Heart left ventricle (tissue), 13 donors: ENCODE results near the gene FBXL7.

Experiments used
- POLR2A ChIP-seq, 2 donors: fragments of 450-650 bp; IDR thresholded peaks; one replicate each; pipeline ENCODE4 v1.6.1; 2017; ENCODE audit warnings: antibody characterized with exemption in 2 of 2, mild to moderate bottlenecking in 2 of 2, moderate library complexity in 2 of 2
- TF ChIP-seq, protein P1 (sequence below), 12 donors: fragments of 200-600 bp; sonication (generic) in 4 of 12; IDR thresholded peaks; one replicate each; pipeline versions ENCODE4 v1.5.0 to v1.8.0; 2018 to 2022; ENCODE audit warnings: antibody characterized with exemption in 12 of 12, mild to moderate bottlenecking in 5 of 12
- donor health status: ischemic (EF 13 %, LVEDD 7.1; RV severe dilation, severe dysfunction).
- donor health status: DM: no; HTN: yes; CAD: no.
- donor health status: DM: no; HTN: no; CAD: no.
- donor health status: ischemic (EF 25% LVEDD 6.9; RV normal size, moderate dysfunction).
- donor health status: ischemic (EF 25% LVEDD 5.7; RV mildly dilated, moderate dysfunction).
- donor health status: ischemic (EF 35%, LVEDD 5.7; RV mildly dilated, moderate dysfunction).
- donor health status: nonischemic (EF 11% LVEDD 7.7; RV severe dilation, severe dysfunction).
- donor health status: DM: yes; HTN: yes; CAD: no.
- donor health status: PGD.
- donor health status: ischemic (EF 29% LVEDD 5.4; RV normal size, mild dysfunction).
- donor health status: nonischemic (EF 23%, LVEDD 6.1; RV moderate dilation, normal function).

DNA sequence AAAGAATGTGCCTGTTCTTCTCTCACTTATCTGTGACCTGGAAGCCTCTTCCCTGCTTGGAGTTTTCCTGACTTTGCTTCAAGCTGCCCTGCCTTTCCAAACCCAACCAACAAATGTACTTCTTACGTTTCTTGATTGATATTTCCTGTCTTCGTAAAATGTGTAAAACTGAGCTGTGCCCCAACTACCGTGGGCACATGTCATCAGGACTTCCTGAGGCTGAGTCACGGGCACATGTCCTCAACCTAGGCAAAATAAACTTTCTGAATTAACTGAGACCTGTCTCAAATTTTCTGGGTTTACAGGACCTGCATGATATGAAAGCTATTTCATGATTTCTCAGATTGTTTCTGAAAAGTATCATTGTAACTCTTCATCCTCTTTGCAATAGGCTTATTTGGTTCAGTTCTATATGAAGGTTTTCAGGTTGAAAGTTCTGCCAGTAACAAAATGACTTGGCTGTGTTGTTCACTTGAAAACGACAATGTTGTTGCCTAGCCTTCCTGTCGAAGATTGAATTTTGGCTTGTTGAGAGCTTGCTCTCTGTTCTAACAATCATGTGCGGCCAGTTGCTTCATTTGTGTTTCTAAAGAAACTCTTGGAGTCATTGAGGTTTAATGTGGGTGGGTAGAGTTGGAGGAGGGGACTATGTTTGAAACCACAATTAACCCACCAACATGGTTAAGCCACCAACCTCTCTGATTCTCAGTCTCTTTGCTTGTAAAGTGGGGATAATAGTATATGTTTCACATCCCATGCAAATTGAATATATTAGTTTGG, 145.6 kb downstream of the FBXL7 start:
- TF ChIP-seq, protein P1, sequence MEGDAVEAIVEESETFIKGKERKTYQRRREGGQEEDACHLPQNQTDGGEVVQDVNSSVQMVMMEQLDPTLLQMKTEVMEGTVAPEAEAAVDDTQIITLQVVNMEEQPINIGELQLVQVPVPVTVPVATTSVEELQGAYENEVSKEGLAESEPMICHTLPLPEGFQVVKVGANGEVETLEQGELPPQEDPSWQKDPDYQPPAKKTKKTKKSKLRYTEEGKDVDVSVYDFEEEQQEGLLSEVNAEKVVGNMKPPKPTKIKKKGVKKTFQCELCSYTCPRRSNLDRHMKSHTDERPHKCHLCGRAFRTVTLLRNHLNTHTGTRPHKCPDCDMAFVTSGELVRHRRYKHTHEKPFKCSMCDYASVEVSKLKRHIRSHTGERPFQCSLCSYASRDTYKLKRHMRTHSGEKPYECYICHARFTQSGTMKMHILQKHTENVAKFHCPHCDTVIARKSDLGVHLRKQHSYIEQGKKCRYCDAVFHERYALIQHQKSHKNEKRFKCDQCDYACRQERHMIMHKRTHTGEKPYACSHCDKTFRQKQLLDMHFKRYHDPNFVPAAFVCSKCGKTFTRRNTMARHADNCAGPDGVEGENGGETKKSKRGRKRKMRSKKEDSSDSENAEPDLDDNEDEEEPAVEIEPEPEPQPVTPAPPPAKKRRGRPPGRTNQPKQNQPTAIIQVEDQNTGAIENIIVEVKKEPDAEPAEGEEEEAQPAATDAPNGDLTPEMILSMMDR (IDR thresholded peaks at IDR 0.05), result no peak
- TF ChIP-seq POLR2A (IDR thresholded peaks at IDR 0.05), result no peak
